CD4-positive, alpha-beta T cell (primary cell): Measurements from ENCODE around the gene CLEC16A. TPM values are rescaled to one million over a fixed set of nuclear protein-coding genes. Genes with fewer than 3 reads are reported as not detected.
A peak's percentile ranks its signal among the peaks of the same experiment; 100 is the strongest.

Experiments used
- ATAC-seq: fragments of 200-7000 bp; cut with Tn5 transposase; one replicate; pipeline ENCODE4 v1.10.0; 2022; ENCODE audit warnings: mild to moderate bottlenecking; ENCODE audit not compliant: poor library complexity
- CTCF ChIA-PET: fragments of 350-600 bp; sonication (Branson Sonifier 250); formaldehyde crosslinking; loops from one replicate; lab custom pipeline; 2021; ENCODE audit warnings: antibody characterized with exemption, inconsistent platforms; lab: Charles Lee
- POLR2A ChIA-PET: fragments of 350-600 bp; sonication (Branson Sonifier 250); formaldehyde crosslinking; loops from one replicate; lab custom pipeline; 2021; ENCODE audit warnings: antibody characterized with exemption, inconsistent platforms; lab: Charles Lee
- DNase-seq, 14 experiments: peaks; one replicate each; pipeline ENCODE4 v3.0.0-alpha.2; 2013 to 2020; ENCODE audit warnings: mixed read lengths in 2 of 14
- H3K27ac ChIP-seq, 2 donors: one replicate each; pipeline versions ENCODE4 v1.5.1 to v1.7.0; 2013; ENCODE audit warnings: low read length in 2 of 2, low read depth in 1 of 2, mild to moderate bottlenecking in 1 of 2
- H3K27me3 ChIP-seq, 2 experiments: 1 replicate in 1 of 2; 2 replicates in 1 of 2; pipeline versions ENCODE4 v1.6.1 to v1.7.0; 2013; ENCODE audit warnings: low read length in 2 of 2, control low read depth in 1 of 2, mild to moderate bottlenecking in 1 of 2, moderate library complexity in 1 of 2; ENCODE audit not compliant: insufficient read depth in 2 of 2, control insufficient read depth in 1 of 2
- H3K36me3 ChIP-seq: one replicate; pipeline ENCODE4 v1.6.1; 2013; ENCODE audit warnings: low read length, control low read depth; ENCODE audit not compliant: insufficient read depth
- H3K4me1 ChIP-seq: one replicate; pipeline ENCODE4 v1.6.1; 2013; ENCODE audit warnings: low read length, control low read depth; ENCODE audit not compliant: insufficient read depth
- H3K4me3 ChIP-seq: one replicate; pipeline ENCODE4 v1.5.1; 2013; ENCODE audit warnings: mild to moderate bottlenecking, low read length, moderate library complexity
- H3K9me3 ChIP-seq, 2 experiments: 1 replicate in 1 of 2; 2 replicates in 1 of 2; pipeline versions ENCODE4 v1.6.1 to v1.7.0; 2013; ENCODE audit warnings: low read length in 2 of 2, mild to moderate bottlenecking in 2 of 2, control low read depth in 1 of 2, moderate library complexity in 1 of 2; ENCODE audit not compliant: control insufficient read depth in 1 of 2, insufficient read depth in 1 of 2
- H3K27ac Mint-ChIP-seq: one replicate; pipeline ENCODE4 v1.8.0; 2020; ENCODE audit warnings: mixed read lengths
- H3K27me3 Mint-ChIP-seq: one replicate; pipeline ENCODE4 v1.8.0; 2021; ENCODE audit warnings: mixed read lengths
- H3K36me3 Mint-ChIP-seq: one replicate; pipeline ENCODE4 v1.8.0; 2021; ENCODE audit warnings: low read depth, mixed read lengths
- H3K4me1 Mint-ChIP-seq: one replicate; pipeline ENCODE4 v1.8.0; 2021; ENCODE audit warnings: low read depth, mixed read lengths
- H3K4me3 Mint-ChIP-seq: one replicate; pipeline ENCODE4 v1.8.0; 2020; ENCODE audit warnings: mild to moderate bottlenecking, mixed read lengths
- H3K9me3 Mint-ChIP-seq: one replicate; pipeline ENCODE4 v1.8.0; 2020; ENCODE audit warnings: mixed read lengths
- CTCF ChIP-seq: fragments of 200-600 bp; IDR thresholded peaks from one replicate; pipeline ENCODE4 v1.8.0; 2022; ENCODE audit warnings: antibody characterized with exemption, mild to moderate bottlenecking
- intact Hi-C, 2 experiments: fragments of 100-400 bp; cut with DNase I in 1 of 2; cut with micrococcal nuclease in 1 of 2; formaldehyde crosslinking; loops; one replicate each; pipeline versions ENCODE4 v1.15.1 to v1.9.0; 2023 to 2025; cut with DNase I, micrococcal nuclease
- total RNA-seq, 174 experiments: library from RNA in 2 of 174; stranded (reverse) in 2 of 174; gene quantifications; one replicate each; pipeline ENCODE4 v1.2.3 and lab custom pipeline; 2021 to 2026

CLEC16A gene
- total RNA-seq, 2 experiments from 2014 or later, result 21.7 to 22.7 TPM

GRCh38 chr16:11198828-11199227 lies 254.5 kb downstream of the CLEC16A start:
- DNase-seq (no peak), ATAC-seq (no peak)
- no peak overlapping the region for H3K27ac ChIP-seq
- H3K9me3 ChIP-seq, result peaks cover 0 to 3% of the 10 kb centered on the region in 2 experiments
- no peaks in the 10 kb centered on the region for H3K27me3 ChIP-seq
- intact Hi-C loops, result loop anchor here in 1 of 2 experiments (10.0 kb wide), 1 partner anchor 54 kb away; no protein-coding TSS in a partner anchor
- no peak overlapping the region for H3K4me3 Mint-ChIP-seq
- H3K4me1 ChIP-seq, result peaks cover 10% of the 10 kb centered on the region
- no peaks in the 10 kb centered on the region for H3K9me3 Mint-ChIP-seq
- no peaks in the 10 kb centered on the region for H3K36me3 Mint-ChIP-seq
- H3K27me3 Mint-ChIP-seq, result no peaks in the 10 kb centered on the region
- no peaks in the 10 kb centered on the region for H3K36me3 ChIP-seq
- H3K4me3 ChIP-seq, result no peak overlapping the region
- TF ChIP-seq CTCF, result no peak
- POLR2A ChIA-PET, result no interaction called here
- H3K4me1 Mint-ChIP-seq, result no peaks in the 10 kb centered on the region
- CTCF ChIA-PET, result no interaction called here
- no peak overlapping the region for H3K27ac Mint-ChIP-seq

- Histone ChIP-seq H3K4me1 (peaks cover 14% of the 10 kb centered on the region), H3K27ac (no peak overlapping the region), H3K27me3 (no peaks in the 10 kb centered on the region), H3K4me3 (no peak overlapping the region), H3K36me3 (no peaks in the 10 kb centered on the region), H3K9me3 (no peaks in the 10 kb centered on the region)
- no peak for DNase-seq
- TF ChIP-seq CTCF, result no peak
- POLR2A ChIA-PET, result no interaction called here
- Mint-ChIP-seq H3K4me1 (no peaks in the 10 kb centered on the region), H3K36me3 (no peaks in the 10 kb centered on the region), H3K4me3 (no peak overlapping the region), H3K27me3 (no peaks in the 10 kb centered on the region), H3K27ac (no peak overlapping the region), H3K9me3 (no peaks in the 10 kb centered on the region)
- CTCF ChIA-PET, result interaction anchor here (1.1 kb wide), 1 partner anchor 17 kb away, joined by 3 read pairs; no protein-coding TSS in a partner anchor
- intact Hi-C loops, result loop anchor here in 1 of 2 experiments (10.0 kb wide), 1 partner anchor 54 kb away; the partner anchor contains the start of gene SOCS1
- ATAC-seq, result no peak
Measured at GRCh38 chr16:11200592-11200991, 256.2 kb downstream of the CLEC16A start.

- Mint-ChIP-seq H3K36me3 (no peaks in the 10 kb centered on the region), H3K4me3 (no peak overlapping the region), H3K27me3 (no peaks in the 10 kb centered on the region), H3K9me3 (no peaks in the 10 kb centered on the region), H3K4me1 (peaks cover 6% of the 10 kb centered on the region), H3K27ac (no peak overlapping the region)
- POLR2A ChIA-PET, result no interaction called here
- H3K9me3 ChIP-seq, result no peaks in the 10 kb centered on the region
- peak in 2 of 14 experiments; percentile 49 to 64 for DNase-seq
- CTCF ChIA-PET, result interaction anchor here (1.1 kb wide), 1 partner anchor 16 kb away, joined by 3 read pairs; no protein-coding TSS in a partner anchor
- intact Hi-C loops, result loop anchor here in 1 of 2 experiments (10.0 kb wide), 1 partner anchor 53 kb away; the partner anchor contains the start of gene SOCS1
- no peaks in the 10 kb centered on the region for H3K36me3 ChIP-seq
- no peak overlapping the region for H3K4me3 ChIP-seq
- TF ChIP-seq CTCF, result no peak
- H3K4me1 ChIP-seq, result peaks cover 25% of the 10 kb centered on the region
- no peak overlapping the region for H3K27ac ChIP-seq
- no peak for ATAC-seq
- H3K27me3 ChIP-seq, result no peaks in the 10 kb centered on the region
Measured at GRCh38 chr16:11201498-11202259, 257.3 kb downstream of the CLEC16A start.
